H9 (cell line): Measurements from ENCODE around the gene SPAG17. TPM values are rescaled to one million over a fixed set of nuclear protein-coding genes. Genes with fewer than 3 reads are reported as not detected.

ENCODE experiments used
- DNase-seq: peaks from one replicate; pipeline ENCODE4 v3.0.0-alpha.2; 2017
- H2AFZ ChIP-seq: one replicate; pipeline ENCODE4 v1.6.1; 2013; ENCODE audit warnings: mild to moderate bottlenecking, low read length, control low read depth, moderate library complexity
- H2AK5ac ChIP-seq: 2 replicates; pipeline ENCODE4 v1.6.1; 2013; ENCODE audit warnings: low read length, control low read depth, mixed read lengths; ENCODE audit not compliant: insufficient read length
- H2BK120ac ChIP-seq: one replicate; pipeline ENCODE4 v1.6.1; 2013; ENCODE audit warnings: low read depth, mild to moderate bottlenecking, low read length, control low read depth, inconsistent platforms; ENCODE audit not compliant: poor library complexity, severe bottlenecking
- H2BK12ac ChIP-seq: 2 replicates; pipeline ENCODE4 v1.6.1; 2013; ENCODE audit warnings: low read length, control low read depth, mixed read lengths, low read depth; ENCODE audit not compliant: insufficient read length
- H2BK15ac ChIP-seq: 2 replicates; pipeline ENCODE4 v1.6.1; 2013; ENCODE audit warnings: low read depth, low read length, control low read depth
- H2BK20ac ChIP-seq: one replicate; pipeline ENCODE4 v1.6.1; 2013; ENCODE audit warnings: low read depth, mild to moderate bottlenecking, low read length, control low read depth, inconsistent platforms; ENCODE audit not compliant: poor library complexity, severe bottlenecking
- H2BK5ac ChIP-seq: 2 replicates; pipeline ENCODE4 v1.6.1; 2013; ENCODE audit warnings: low read length, control low read depth, mixed read lengths; ENCODE audit not compliant: insufficient read length
- H3K14ac ChIP-seq: 2 replicates; pipeline ENCODE4 v1.6.1; 2013; ENCODE audit warnings: low read length, control low read depth; ENCODE audit not compliant: insufficient read depth
- H3K18ac ChIP-seq: 2 replicates; pipeline ENCODE4 v1.6.1; 2013; ENCODE audit warnings: low read depth, mild to moderate bottlenecking, mixed read lengths, low read length, control low read depth; ENCODE audit not compliant: insufficient read length
- H3K23ac ChIP-seq: 2 replicates; pipeline ENCODE4 v1.6.1; 2013; ENCODE audit warnings: low read length, control low read depth, mixed read lengths, low read depth; ENCODE audit not compliant: insufficient read length
- H3K23me2 ChIP-seq: 2 replicates; pipeline ENCODE4 v1.6.1; 2013; ENCODE audit warnings: low read depth, mild to moderate bottlenecking, mixed read lengths, low read length, control low read depth; ENCODE audit not compliant: insufficient read length, poor library complexity, severe bottlenecking
- H3K27ac ChIP-seq: 2 replicates; pipeline ENCODE4 v1.5.1; 2013; ENCODE audit warnings: low read length, control low read depth, mixed read lengths, low read depth; ENCODE audit not compliant: insufficient read length
- H3K27me3 ChIP-seq: 2 replicates; pipeline ENCODE4 v1.6.1; 2013; ENCODE audit warnings: low read length, control low read depth, inconsistent platforms; ENCODE audit not compliant: insufficient read depth
- H3K4ac ChIP-seq: 2 replicates; pipeline ENCODE4 v1.6.1; 2013; ENCODE audit warnings: low read depth, mild to moderate bottlenecking, control low read depth, inconsistent platforms, low read length, moderate library complexity
- H3K4me1 ChIP-seq: 2 replicates; pipeline ENCODE4 v1.6.1; 2013; ENCODE audit warnings: low read length, control low read depth, inconsistent platforms; ENCODE audit not compliant: insufficient read depth
- H3K4me2 ChIP-seq: 2 replicates; pipeline ENCODE4 v1.6.1; 2013; ENCODE audit warnings: low read length, control low read depth, mixed read lengths; ENCODE audit not compliant: insufficient read length, insufficient read depth
- H3K56ac ChIP-seq: 2 replicates; pipeline ENCODE4 v1.6.1; 2013; ENCODE audit warnings: low read depth, mild to moderate bottlenecking, mixed read lengths, low read length, control low read depth; ENCODE audit not compliant: insufficient read length
- H3K79me1 ChIP-seq: 2 replicates; pipeline ENCODE4 v1.6.1; 2013; ENCODE audit warnings: low read depth, mild to moderate bottlenecking, moderate library complexity, low read length, control low read depth, inconsistent platforms; ENCODE audit not compliant: insufficient read depth, poor library complexity, severe bottlenecking
- H3K79me2 ChIP-seq: 2 replicates; pipeline ENCODE4 v1.6.1; 2013; ENCODE audit warnings: low read length, control low read depth, inconsistent platforms; ENCODE audit not compliant: insufficient read depth
- H3K9ac ChIP-seq: 2 replicates; pipeline ENCODE4 v1.6.1; 2013; ENCODE audit warnings: low read length, control low read depth, mixed read lengths; ENCODE audit not compliant: insufficient read length; ENCODE audit errors: extremely low read depth
- H3K9me3 ChIP-seq: one replicate; pipeline ENCODE4 v1.6.1; 2013; ENCODE audit warnings: low read depth, low read length, inconsistent platforms; ENCODE audit not compliant: control insufficient read depth
- H3T11ph ChIP-seq: one replicate; pipeline ENCODE4 v1.6.1; 2013; ENCODE audit warnings: mild to moderate bottlenecking, low read length, control low read depth, inconsistent platforms
- H4K20me1 ChIP-seq: one replicate; pipeline ENCODE4 v1.6.1; 2013; ENCODE audit not compliant: control insufficient read depth, insufficient read length, insufficient read depth
- H4K5ac ChIP-seq: 2 replicates; pipeline ENCODE4 v1.6.1; 2013; ENCODE audit warnings: low read depth, mild to moderate bottlenecking, mixed read lengths, low read length, control low read depth; ENCODE audit not compliant: insufficient read length
- H4K8ac ChIP-seq: replicated peaks from 2 replicates; pipeline ENCODE4 v1.6.1; 2013; ENCODE audit warnings: low read length, control low read depth, mixed read lengths, low read depth; ENCODE audit not compliant: insufficient read length
- H4K91ac ChIP-seq: 2 replicates; pipeline ENCODE4 v1.6.1; 2013; ENCODE audit warnings: low read depth, mild to moderate bottlenecking, moderate library complexity, mixed read lengths, low read length, control low read depth; ENCODE audit not compliant: insufficient read length
- H3K27ac Mint-ChIP-seq, 3 experiments: 2 replicates in 2 of 3; 3 replicates in 1 of 3; pipeline ENCODE4 v1.8.0; 2020 to 2021; ENCODE audit warnings: mixed read lengths in 3 of 3, mild to moderate bottlenecking in 1 of 3, moderate library complexity in 1 of 3
- H3K27me3 Mint-ChIP-seq: 2 replicates; pipeline ENCODE4 v1.8.0; 2021; ENCODE audit warnings: low read depth, mild to moderate bottlenecking, moderate library complexity, mixed read lengths
- H3K36me3 Mint-ChIP-seq, 3 experiments: 2 replicates in 2 of 3; 3 replicates in 1 of 3; pipeline ENCODE4 v1.8.0; 2020 to 2021; ENCODE audit warnings: low read depth in 3 of 3, mixed read lengths in 3 of 3; ENCODE audit not compliant: insufficient read depth in 1 of 3
- H3K4me1 Mint-ChIP-seq, 2 experiments: 2 replicates each; pipeline ENCODE4 v1.8.0; 2020; ENCODE audit warnings: mixed read lengths in 2 of 2
- H3K4me3 Mint-ChIP-seq, 2 experiments: 2 replicates in 1 of 2; 3 replicates in 1 of 2; pipeline ENCODE4 v1.8.0; 2020 to 2021; ENCODE audit warnings: mild to moderate bottlenecking in 2 of 2, mixed read lengths in 2 of 2, moderate library complexity in 1 of 2
- H3K9me3 Mint-ChIP-seq, 2 experiments: 2 replicates in 1 of 2; 3 replicates in 1 of 2; pipeline ENCODE4 v1.8.0; 2020; ENCODE audit warnings: mild to moderate bottlenecking in 2 of 2, mixed read lengths in 2 of 2, moderate library complexity in 1 of 2
- CTCF ChIP-seq: fragments of 200-600 bp; sonication (generic); conservative IDR thresholded peaks from 3 replicates; pipeline ENCODE4 v1.8.0; 2021; ENCODE audit warnings: antibody characterized with exemption, mild to moderate bottlenecking
- WGBS: extraction: QIAGEN DNeasy Blood & Tissue Kit; methylation state at CpG from one replicate; pipeline ENCODE4 v1.1.7; 2013; ENCODE audit warnings: missing lambda C conversion rate, low lambda C conversion rate, mixed read lengths; ENCODE audit not compliant: insufficient read length; ENCODE audit errors: extremely low coverage; 5-methylcytosine and 5-hydroxymethylcytosine counted together
- total RNA-seq: library from RNA; stranded (reverse); gene quantifications from 2 replicates; pipeline ENCODE4 v1.2.1, GENCODE V29; 2021

SPAG17 gene
- total RNA-seq, 1 experiment from 2014 or later: 0.37 TPM

DNA sequence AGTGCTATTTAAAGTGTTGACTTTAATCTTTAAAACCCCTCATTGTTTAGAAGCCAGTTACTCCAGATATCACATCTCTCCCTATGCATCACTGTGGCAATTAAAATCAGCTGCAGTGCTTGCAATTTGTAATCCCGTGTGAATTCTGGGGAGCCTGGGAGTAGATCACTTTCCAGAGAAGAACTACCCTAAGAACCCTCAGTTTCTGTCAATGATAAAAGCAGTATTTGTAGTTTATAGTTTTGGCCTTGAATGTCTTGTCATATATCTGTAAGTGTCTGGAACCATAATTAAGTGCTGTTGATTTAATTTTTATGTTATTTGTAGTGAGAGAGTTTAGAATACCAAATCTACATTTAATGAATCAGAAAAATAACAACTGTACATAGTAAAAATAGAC lies 5.5 kb upstream of the SPAG17 start:
- H2AFZ ChIP-seq: no peak overlapping the region
- no peaks in the 10 kb centered on the region for H3K79me2 ChIP-seq
- no peak overlapping the region for H3K27ac ChIP-seq
- H4K5ac ChIP-seq: no peak overlapping the region
- no peaks in the 10 kb centered on the region for H3K79me1 ChIP-seq
- H3K56ac ChIP-seq: no peak overlapping the region
- no peaks in the 10 kb centered on the region for H4K20me1 ChIP-seq
- H2AK5ac ChIP-seq: no peak overlapping the region
- no peak overlapping the region for H2BK20ac ChIP-seq
- H3K9ac ChIP-seq: no peak overlapping the region
- Mint-ChIP-seq H3K27ac (no peak overlapping the region), H3K4me1 (peaks cover 20 to 22% of the 10 kb centered on the region in 2 experiments), H3K9me3 (peaks cover 9 to 18% of the 10 kb centered on the region in 2 experiments; a peak in 4 of 5 replicates), H3K4me3 (no peak overlapping the region), H3K36me3 (peaks cover 0 to 9% (median 4%) of the 10 kb centered on the region in 3 experiments; a peak in 4 of 7 replicates), H3K27me3 (no peaks in the 10 kb centered on the region)
- no peaks in the 10 kb centered on the region for H3K23me2 ChIP-seq
- no peak overlapping the region for H4K8ac ChIP-seq
- no peak for DNase-seq
- no CpG with 5 or more reads among the region's 1 CpG for WGBS
- H2BK5ac ChIP-seq: no peak overlapping the region
- no peak overlapping the region for H3K23ac ChIP-seq
- no peak overlapping the region for H3K4me2 ChIP-seq
- no peaks in the 10 kb centered on the region; the same call in 1 of the 2 replicates for H3K4me1 ChIP-seq
- H3K4ac ChIP-seq: no peak overlapping the region
- no peak overlapping the region for H2BK12ac ChIP-seq
- no peaks in the 10 kb centered on the region for H3K9me3 ChIP-seq
- H2BK15ac ChIP-seq: no peak overlapping the region
- no peak overlapping the region for H3K18ac ChIP-seq
- no peak overlapping the region for H3T11ph ChIP-seq
- H3K27me3 ChIP-seq: no peaks in the 10 kb centered on the region
- TF ChIP-seq CTCF: no peak
- no peak overlapping the region for H4K91ac ChIP-seq
- no peak overlapping the region for H2BK120ac ChIP-seq
- H3K14ac ChIP-seq: no peak overlapping the region
